GM23338 (cell line): ENCODE data around the gene DPY19L2. TPM values are rescaled to one million over a fixed set of nuclear protein-coding genes. Genes with fewer than 3 reads are reported as not detected.

Source experiments
- ATAC-seq: fragments of 200-7000 bp; cut with Tn5 transposase; 3 replicates; pipeline ENCODE4 v1.9.1; 2020
- DNase-seq: peaks from one replicate; pipeline ENCODE4 v3.0.0-alpha.2; 2015; ENCODE audit warnings: low spot score
- H2AFZ ChIP-seq: fragments of 200-600 bp; sonication (generic); 2 replicates; pipeline ENCODE4 v1.8.0; 2016; ENCODE audit warnings: antibody characterized with exemption, mild to moderate bottlenecking, moderate library complexity
- H3F3A ChIP-seq: fragments of 200-600 bp; sonication (generic); replicated peaks from 2 replicates; pipeline ENCODE4 v1.8.0; 2017; ENCODE audit warnings: antibody characterized with exemption, mixed run types, low read depth
- H3K27ac ChIP-seq: fragments of 200-600 bp; sonication (generic); 2 replicates; pipeline ENCODE4 v1.6.1; 2016; ENCODE audit warnings: low read depth
- H3K27me3 ChIP-seq: fragments of 200-600 bp; sonication (generic); 2 replicates; pipeline ENCODE4 v1.8.0; 2016; ENCODE audit warnings: mild to moderate bottlenecking, mixed run types, moderate library complexity; ENCODE audit not compliant: insufficient read depth
- H3K36me3 ChIP-seq: fragments of 200-600 bp; sonication (generic); 2 replicates; pipeline ENCODE4 v1.8.0; 2016; ENCODE audit warnings: mild to moderate bottlenecking; ENCODE audit not compliant: insufficient read depth
- H3K4me1 ChIP-seq: fragments of 200-600 bp; sonication (generic); 2 replicates; pipeline ENCODE4 v1.8.0; 2016; ENCODE audit warnings: mild to moderate bottlenecking, moderate library complexity; ENCODE audit not compliant: insufficient read depth
- H3K4me2 ChIP-seq: fragments of 200-600 bp; sonication (generic); 2 replicates; pipeline ENCODE4 v1.7.1; 2017; ENCODE audit warnings: mixed run types
- H3K4me3 ChIP-seq: fragments of 200-600 bp; sonication (generic); 2 replicates; pipeline ENCODE4 v1.6.1; 2016; ENCODE audit warnings: mixed run types
- H3K79me2 ChIP-seq: fragments of 200-600 bp; sonication (generic); replicated peaks from 2 replicates; pipeline ENCODE4 v1.8.0; 2017; ENCODE audit warnings: mild to moderate bottlenecking; ENCODE audit not compliant: insufficient read depth
- H3K9me2 ChIP-seq: fragments of 200-600 bp; sonication (generic); 2 replicates; pipeline ENCODE4 v1.8.0; 2017; ENCODE audit not compliant: insufficient read depth
- H4K20me1 ChIP-seq: fragments of 200-600 bp; sonication (generic); replicated peaks from 2 replicates; pipeline ENCODE4 v1.8.0; 2017; ENCODE audit warnings: mild to moderate bottlenecking; ENCODE audit not compliant: insufficient read depth
- H3K27ac Mint-ChIP-seq: 2 replicates; pipeline ENCODE4 v1.8.0; 2020; ENCODE audit warnings: inconsistent platforms, mild to moderate bottlenecking, moderate library complexity, mixed read lengths
- H3K27me3 Mint-ChIP-seq: 3 replicates; pipeline ENCODE4 v1.8.0; 2022; ENCODE audit warnings: low read depth, mild to moderate bottlenecking, moderate library complexity, mixed read lengths, inconsistent platforms; ENCODE audit not compliant: insufficient read depth, poor library complexity
- H3K36me3 Mint-ChIP-seq: 3 replicates; pipeline ENCODE4 v1.8.0; 2021; ENCODE audit warnings: low read depth, mild to moderate bottlenecking, inconsistent platforms, moderate library complexity, mixed read lengths
- H3K4me1 Mint-ChIP-seq: 3 replicates; pipeline ENCODE4 v1.8.0; 2020; ENCODE audit warnings: mild to moderate bottlenecking, inconsistent platforms, mixed read lengths
- H3K4me3 Mint-ChIP-seq: 3 replicates; pipeline ENCODE4 v1.8.0; 2021; ENCODE audit warnings: moderate library complexity, mild to moderate bottlenecking, inconsistent platforms, mixed read lengths
- H3K9me3 Mint-ChIP-seq: 3 replicates; pipeline ENCODE4 v1.8.0; 2020; ENCODE audit warnings: moderate library complexity, mild to moderate bottlenecking, inconsistent platforms, mixed read lengths
- CREB1 ChIP-seq: fragments of 250-450 bp; sonication (Bioruptor Pico); IDR thresholded peaks from 2 replicates; pipeline ENCODE4 v1.5.0; 2020; ENCODE audit warnings: low read depth, mild to moderate bottlenecking, moderate library complexity
- CTCF ChIP-seq, 2 experiments: fragments of 200-600 bp in 1 of 2; sonication (generic) in 1 of 2; conservative IDR thresholded peaks; 2 replicates each; pipeline versions ENCODE4 v1.5.1 to v1.6.1; 2016 to 2017; ENCODE audit warnings: antibody characterized with exemption in 2 of 2, low read depth in 2 of 2, mild to moderate bottlenecking in 2 of 2, moderate library complexity in 1 of 2
- EZH2 ChIP-seq: fragments of 200-600 bp; sonication (generic); IDR thresholded peaks from one replicate; pipeline ENCODE4 v1.8.0; 2017; ENCODE audit warnings: antibody characterized with exemption, mild to moderate bottlenecking, low read depth; ENCODE audit not compliant: unreplicated experiment
- EZH2phosphoT487 ChIP-seq: fragments of 200-600 bp; sonication (generic); IDR thresholded peaks from one replicate; pipeline ENCODE4 v1.8.1; 2018; ENCODE audit warnings: antibody characterized with exemption; ENCODE audit not compliant: unreplicated experiment
- JUNB ChIP-seq: IDR thresholded peaks from one replicate; pipeline ENCODE4 v1.6.1; 2016; ENCODE audit warnings: antibody characterized with exemption; ENCODE audit not compliant: unreplicated experiment
- NANOG ChIP-seq: IDR thresholded peaks from 2 replicates; pipeline ENCODE4 v1.6.1; 2016; ENCODE audit warnings: antibody characterized with exemption, borderline replicate concordance
- POLR2AphosphoS5 ChIP-seq: IDR thresholded peaks from 2 replicates; pipeline ENCODE4 v1.6.1; 2016; ENCODE audit warnings: antibody characterized with exemption, low read depth
- STAT1 ChIP-seq: IDR thresholded peaks from one replicate; pipeline ENCODE4 v1.6.1; 2016; ENCODE audit warnings: antibody characterized with exemption; ENCODE audit not compliant: unreplicated experiment
- ZNF114 ChIP-seq: fragments of 250-450 bp; sonication (Bioruptor Pico); IDR thresholded peaks from 2 replicates; pipeline ENCODE4 v1.5.0; 2020; ENCODE audit warnings: mild to moderate bottlenecking, moderate library complexity
- ZNF331 ChIP-seq: fragments of 250-450 bp; sonication (Bioruptor Pico); IDR thresholded peaks from 2 replicates; pipeline ENCODE4 v1.5.0; 2020; ENCODE audit warnings: low read depth, mild to moderate bottlenecking, moderate library complexity
- ZNF462 ChIP-seq: fragments of 250-450 bp; sonication (Bioruptor Pico); IDR thresholded peaks from 2 replicates; pipeline ENCODE4 v1.5.0; 2020; ENCODE audit warnings: mild to moderate bottlenecking, moderate library complexity
- polyA plus RNA-seq: library from polyadenylated mRNA; unstranded; fragments of >200 nt; fragmentation: Nextera tagmentation; extraction: Ambion mirVana; gene quantifications from 2 replicates; pipeline ENCODE4 v1.2.1, GENCODE V29; 2016
- total RNA-seq: library from RNA; depleted of rRNA; stranded (reverse); fragments of >200 nt; shearing (Covaris generic); gene quantifications from 2 replicates; pipeline ENCODE4 v1.2.3, GENCODE V29; 2014
- TF ChIP-seq, protein P1 (sequence below): IDR thresholded peaks from one replicate; pipeline ENCODE4 v1.6.1; 2018; ENCODE audit warnings: antibody characterized with exemption; ENCODE audit not compliant: unreplicated experiment
- TF ChIP-seq, protein P2 (sequence below): IDR thresholded peaks from 2 replicates; pipeline ENCODE4 v1.6.1; 2016; ENCODE audit warnings: antibody characterized with exemption

Gene DPY19L2
- total and polyA plus RNA-seq, 2 experiments from 2014 or later, result 4.3 to 8.0 TPM

DNA sequence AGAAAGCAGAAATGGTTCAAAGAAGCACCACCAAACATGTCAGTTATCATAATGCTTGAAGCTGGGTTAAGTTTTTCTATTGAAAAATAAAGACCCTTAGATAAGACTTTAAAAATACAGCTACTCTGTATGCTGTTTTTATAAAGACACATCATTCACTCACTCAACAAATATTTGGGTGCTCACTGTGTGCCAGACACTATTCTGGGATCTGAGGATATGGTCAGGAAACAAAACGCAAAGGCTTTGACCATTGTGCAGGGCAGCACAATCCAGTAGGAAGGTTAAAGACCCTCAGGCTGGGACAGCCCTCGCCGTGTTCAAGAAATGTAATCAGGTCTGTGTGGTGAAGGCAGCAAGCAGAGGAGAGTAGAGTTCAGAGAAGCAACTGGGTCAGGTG lies 38.0 kb upstream of the DPY19L2 start:
- Histone ChIP-seq H3K4me2 (no peak overlapping the region), H3K4me1 (no peaks in the 10 kb centered on the region), H3K36me3 (no peaks in the 10 kb centered on the region), H3F3A (no peaks in the 10 kb centered on the region), H3K9me2 (no peaks in the 10 kb centered on the region), H2AFZ (no peak overlapping the region), H3K4me3 (no peak overlapping the region), H3K27me3 (no peaks in the 10 kb centered on the region), H3K79me2 (no peaks in the 10 kb centered on the region), H4K20me1 (no peaks in the 10 kb centered on the region), H3K27ac (no peak overlapping the region)
- no peaks in the 10 kb centered on the region for H3K27me3 Mint-ChIP-seq
- DNase-seq (no peak), ATAC-seq (no peak)
- TF ChIP-seq POLR2AphosphoS5, result no peak
- no peak for TF ChIP-seq ZNF114 (CRISPR knock-in tag)
- TF ChIP-seq ZNF331 (CRISPR knock-in tag), result no peak
- TF ChIP-seq, protein P1, sequence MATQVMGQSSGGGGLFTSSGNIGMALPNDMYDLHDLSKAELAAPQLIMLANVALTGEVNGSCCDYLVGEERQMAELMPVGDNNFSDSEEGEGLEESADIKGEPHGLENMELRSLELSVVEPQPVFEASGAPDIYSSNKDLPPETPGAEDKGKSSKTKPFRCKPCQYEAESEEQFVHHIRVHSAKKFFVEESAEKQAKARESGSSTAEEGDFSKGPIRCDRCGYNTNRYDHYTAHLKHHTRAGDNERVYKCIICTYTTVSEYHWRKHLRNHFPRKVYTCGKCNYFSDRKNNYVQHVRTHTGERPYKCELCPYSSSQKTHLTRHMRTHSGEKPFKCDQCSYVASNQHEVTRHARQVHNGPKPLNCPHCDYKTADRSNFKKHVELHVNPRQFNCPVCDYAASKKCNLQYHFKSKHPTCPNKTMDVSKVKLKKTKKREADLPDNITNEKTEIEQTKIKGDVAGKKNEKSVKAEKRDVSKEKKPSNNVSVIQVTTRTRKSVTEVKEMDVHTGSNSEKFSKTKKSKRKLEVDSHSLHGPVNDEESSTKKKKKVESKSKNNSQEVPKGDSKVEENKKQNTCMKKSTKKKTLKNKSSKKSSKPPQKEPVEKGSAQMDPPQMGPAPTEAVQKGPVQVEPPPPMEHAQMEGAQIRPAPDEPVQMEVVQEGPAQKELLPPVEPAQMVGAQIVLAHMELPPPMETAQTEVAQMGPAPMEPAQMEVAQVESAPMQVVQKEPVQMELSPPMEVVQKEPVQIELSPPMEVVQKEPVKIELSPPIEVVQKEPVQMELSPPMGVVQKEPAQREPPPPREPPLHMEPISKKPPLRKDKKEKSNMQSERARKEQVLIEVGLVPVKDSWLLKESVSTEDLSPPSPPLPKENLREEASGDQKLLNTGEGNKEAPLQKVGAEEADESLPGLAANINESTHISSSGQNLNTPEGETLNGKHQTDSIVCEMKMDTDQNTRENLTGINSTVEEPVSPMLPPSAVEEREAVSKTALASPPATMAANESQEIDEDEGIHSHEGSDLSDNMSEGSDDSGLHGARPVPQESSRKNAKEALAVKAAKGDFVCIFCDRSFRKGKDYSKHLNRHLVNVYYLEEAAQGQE, result no peak
- TF ChIP-seq CTCF (conservative IDR thresholded peaks at IDR 0.05; ENCODE audit: low read depth in 2 of 2), result no peak
- TF ChIP-seq CREB1 (CRISPR knock-in tag), result no peak
- no peak for TF ChIP-seq STAT1
- TF ChIP-seq JUNB, result no peak
- TF ChIP-seq, protein P2, sequence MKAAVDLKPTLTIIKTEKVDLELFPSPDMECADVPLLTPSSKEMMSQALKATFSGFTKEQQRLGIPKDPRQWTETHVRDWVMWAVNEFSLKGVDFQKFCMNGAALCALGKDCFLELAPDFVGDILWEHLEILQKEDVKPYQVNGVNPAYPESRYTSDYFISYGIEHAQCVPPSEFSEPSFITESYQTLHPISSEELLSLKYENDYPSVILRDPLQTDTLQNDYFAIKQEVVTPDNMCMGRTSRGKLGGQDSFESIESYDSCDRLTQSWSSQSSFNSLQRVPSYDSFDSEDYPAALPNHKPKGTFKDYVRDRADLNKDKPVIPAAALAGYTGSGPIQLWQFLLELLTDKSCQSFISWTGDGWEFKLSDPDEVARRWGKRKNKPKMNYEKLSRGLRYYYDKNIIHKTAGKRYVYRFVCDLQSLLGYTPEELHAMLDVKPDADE, result no peak
- TF ChIP-seq EZH2, result no peak
- no peak for TF ChIP-seq EZH2phosphoT487
- TF ChIP-seq NANOG, result no peak
- no peak for TF ChIP-seq ZNF462 (CRISPR knock-in tag)
- H3K27ac Mint-ChIP-seq, result no peak overlapping the region
- no peak overlapping the region for H3K4me3 Mint-ChIP-seq
- no peaks in the 10 kb centered on the region for H3K9me3 Mint-ChIP-seq
- no peaks in the 10 kb centered on the region for H3K36me3 Mint-ChIP-seq
- H3K4me1 Mint-ChIP-seq, result no peaks in the 10 kb centered on the region
